Thoracic aorta endothelial cell (primary cell): Measurements from ENCODE around the gene TMEM181. TPM values are rescaled to one million over a fixed set of nuclear protein-coding genes. Genes with fewer than 3 reads are reported as not detected.

Experiments used
- small RNA-seq: library from RNA; depleted of rRNA; stranded (forward); fragments of <200 nt; gene quantifications from one replicate; pipeline ENCODE3, GENCODE V24; 2012
- total RNA-seq: library from RNA; depleted of rRNA; stranded (reverse); fragments of >200 nt; gene quantifications from 2 replicates; pipeline ENCODE4 v1.2.3, GENCODE V29; 2012

Gene TMEM181
- 54.5 and 60.9 TPM in 2 replicates for total RNA-seq

DNA sequence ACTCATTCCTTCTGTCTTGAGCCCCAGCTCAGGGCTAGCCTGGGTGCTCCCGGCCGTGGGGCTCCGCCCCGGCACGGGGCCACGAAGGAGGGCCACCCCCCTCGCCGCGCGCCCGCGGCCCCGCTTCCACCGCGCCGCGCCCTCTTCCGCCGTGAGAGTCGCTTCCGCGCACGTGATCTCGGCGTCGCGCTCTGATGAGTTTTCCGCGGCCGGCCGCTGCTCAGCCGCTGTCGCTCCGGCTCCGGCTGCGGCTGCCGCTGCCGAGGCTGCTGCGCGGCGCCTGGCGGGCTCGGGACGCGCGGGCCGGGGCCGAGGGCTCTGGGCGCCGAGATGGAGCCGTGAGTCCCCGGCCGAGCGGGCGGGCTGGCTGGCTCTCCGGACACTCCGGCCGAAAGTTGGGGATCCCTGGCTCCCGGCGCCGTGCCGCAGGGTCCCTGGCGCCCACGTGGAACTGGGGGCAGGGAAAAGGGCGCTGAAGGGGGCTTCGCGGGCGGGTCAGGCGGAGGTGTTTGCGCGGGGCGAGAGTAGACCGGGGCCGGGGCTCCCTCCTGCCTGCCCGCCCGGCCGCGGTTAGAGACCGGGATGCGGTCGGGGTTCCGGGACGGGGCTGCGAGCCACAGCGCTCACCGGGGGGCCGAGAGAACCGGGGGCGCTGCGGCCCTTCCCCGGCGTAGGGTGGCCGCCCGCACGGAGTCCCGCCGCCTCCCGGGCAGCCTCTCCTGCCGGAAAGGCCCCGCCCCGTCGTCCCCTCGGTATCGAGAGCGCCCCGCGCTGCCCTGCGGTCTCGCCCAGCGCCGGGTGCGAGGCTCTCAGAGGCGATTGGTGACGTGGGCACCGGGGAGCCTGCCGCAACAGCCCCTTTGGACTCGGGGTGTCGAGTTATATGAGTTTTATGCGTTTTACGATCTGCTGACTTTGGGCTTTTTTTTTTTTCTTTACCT is at the start of gene TMEM181:
TSS of gene TMEM181 (plus strand) at position 197 of the 941 bp plus-strand sequence. CDS start at position 331, 134 bp downstream.

DNA sequence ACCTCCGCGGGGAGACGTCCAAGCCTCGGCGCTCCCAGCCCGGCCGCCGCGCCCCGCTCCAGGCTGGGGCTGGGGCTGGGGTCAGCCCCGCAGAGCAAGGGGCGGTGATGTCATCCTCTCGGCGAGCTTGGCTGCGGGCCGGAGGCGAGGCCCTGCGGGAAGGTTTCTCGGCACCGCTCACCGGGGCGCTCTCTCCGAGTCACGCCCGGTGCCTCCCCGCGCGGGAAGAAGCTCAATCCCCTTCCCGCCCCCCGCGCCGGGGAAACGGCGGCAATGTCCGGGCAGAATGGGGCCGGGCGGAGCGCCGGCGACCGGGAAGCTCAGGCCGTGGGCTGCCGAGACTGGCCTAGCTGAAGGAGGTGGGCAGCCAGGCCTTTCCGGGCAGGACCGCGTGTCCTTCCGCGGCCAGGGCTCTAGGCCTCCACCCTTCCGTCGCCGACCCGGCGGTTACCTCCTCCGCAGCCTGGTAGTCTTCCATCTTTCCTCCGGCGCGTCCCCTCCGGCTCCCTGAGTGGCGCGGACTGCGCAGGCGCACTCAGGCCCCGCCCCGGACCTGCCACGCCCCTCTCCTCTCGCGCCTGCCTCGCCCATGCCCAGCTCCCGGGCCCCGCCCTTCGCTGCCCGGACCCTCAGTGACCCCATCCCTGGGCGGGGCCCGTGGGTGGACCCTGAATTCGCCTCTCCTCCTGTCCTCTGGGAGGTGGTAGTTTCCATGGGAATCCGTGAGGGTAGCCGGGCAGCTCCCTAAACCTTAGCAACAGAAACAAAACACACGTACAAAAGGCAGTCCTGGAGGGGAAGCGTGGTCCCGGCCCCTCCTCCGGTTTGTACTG is 84.6 kb downstream of the TMEM181 start, which contains the start of gene DYNLT1:
TSS of gene DYNLT1 (minus strand) at position 513 of the 833 bp plus-strand sequence. CDS start at position 478, 35 bp downstream.

GRCh38 chr6:158649289-158650143 is 89.6 kb downstream of the TMEM181 start, which contains the start of gene SYTL3:
SYTL3 (plus strand) TSS chr6:158650054; CDS start chr6:158663269, 13,215 bp downstream.

Small RNA genes lying within 50 kb of the gene (small RNA-seq; reads per million reads assigned to genes)
- gene MIR7161: not detected

Other genes starting within 250 kb of the TMEM181 start
- 96.2 and 113 TPM in 2 replicates for gene TULP4, start 247.6 kb upstream of the TMEM181 start, total RNA-seq
- gene DYNLT1, start 84.7 kb downstream of the TMEM181 start, total RNA-seq: 68.6 and 98.0 TPM in 2 replicates
- 0.65 and 1.2 TPM in 2 replicates for gene SYTL3, start 90.0 kb downstream of the TMEM181 start, total RNA-seq